Measurements from ENCODE around the gene DBH.

DNA sequence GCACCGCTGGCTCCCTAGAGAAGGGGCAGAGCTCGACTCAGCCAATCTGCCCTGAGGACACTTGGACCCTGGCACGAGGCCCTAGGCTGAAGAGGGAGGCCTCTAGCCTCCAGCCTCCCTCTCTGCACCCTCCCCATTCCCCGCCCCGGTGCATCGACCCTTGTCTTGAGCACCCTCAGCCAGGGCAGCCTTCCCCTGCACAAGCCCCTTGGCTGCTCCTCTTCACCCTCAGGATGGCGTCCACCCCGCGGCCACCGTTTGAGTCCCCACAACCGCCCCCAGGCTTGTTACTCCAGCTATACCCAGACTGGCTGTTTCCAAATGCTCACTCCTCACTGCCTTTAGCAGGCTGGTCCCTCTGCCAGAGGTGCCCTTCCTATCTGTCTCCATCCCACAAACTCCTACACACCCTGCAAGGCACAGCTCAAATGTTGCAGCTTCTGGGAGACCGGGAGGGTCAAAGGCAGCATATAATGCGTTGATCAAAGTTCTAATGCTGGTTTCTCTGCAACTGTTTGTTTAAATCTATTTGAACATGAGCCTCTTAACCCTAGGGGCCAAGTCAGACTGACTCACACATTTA, 20.5 kb upstream of the DBH start:
- TF ChIP-seq, protein P1, sequence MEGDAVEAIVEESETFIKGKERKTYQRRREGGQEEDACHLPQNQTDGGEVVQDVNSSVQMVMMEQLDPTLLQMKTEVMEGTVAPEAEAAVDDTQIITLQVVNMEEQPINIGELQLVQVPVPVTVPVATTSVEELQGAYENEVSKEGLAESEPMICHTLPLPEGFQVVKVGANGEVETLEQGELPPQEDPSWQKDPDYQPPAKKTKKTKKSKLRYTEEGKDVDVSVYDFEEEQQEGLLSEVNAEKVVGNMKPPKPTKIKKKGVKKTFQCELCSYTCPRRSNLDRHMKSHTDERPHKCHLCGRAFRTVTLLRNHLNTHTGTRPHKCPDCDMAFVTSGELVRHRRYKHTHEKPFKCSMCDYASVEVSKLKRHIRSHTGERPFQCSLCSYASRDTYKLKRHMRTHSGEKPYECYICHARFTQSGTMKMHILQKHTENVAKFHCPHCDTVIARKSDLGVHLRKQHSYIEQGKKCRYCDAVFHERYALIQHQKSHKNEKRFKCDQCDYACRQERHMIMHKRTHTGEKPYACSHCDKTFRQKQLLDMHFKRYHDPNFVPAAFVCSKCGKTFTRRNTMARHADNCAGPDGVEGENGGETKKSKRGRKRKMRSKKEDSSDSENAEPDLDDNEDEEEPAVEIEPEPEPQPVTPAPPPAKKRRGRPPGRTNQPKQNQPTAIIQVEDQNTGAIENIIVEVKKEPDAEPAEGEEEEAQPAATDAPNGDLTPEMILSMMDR (IDR thresholded peaks at IDR 0.05 in 2 of 3, conservative IDR thresholded peaks at IDR 0.05 in 1 of 3; ENCODE audit: borderline replicate concordance in 1 of 3, insufficient read depth in 1 of 3, low read depth in 2 of 3, low read length in 2 of 3) = no peak
- TF ChIP-seq MAX (IDR thresholded peaks at IDR 0.05) (no peak), POLR2A (IDR thresholded peaks at IDR 0.05; ENCODE audit: borderline replicate concordance, extremely low read depth, insufficient read depth, insufficient read length) (no peak), CEBPB (IDR thresholded peaks at IDR 0.05; ENCODE audit: low read depth) (no peak), RAD21 (IDR thresholded peaks at IDR 0.05; ENCODE audit: low read depth) (no peak)
